Measurements from ENCODE around the gene NUP35.
"Not testable (repeated sequence)": the region's sequence is repeated elsewhere in the genome, so short reads cannot be mapped to it uniquely, and the experiment has no call there.

The NUP35 gene

DNA sequence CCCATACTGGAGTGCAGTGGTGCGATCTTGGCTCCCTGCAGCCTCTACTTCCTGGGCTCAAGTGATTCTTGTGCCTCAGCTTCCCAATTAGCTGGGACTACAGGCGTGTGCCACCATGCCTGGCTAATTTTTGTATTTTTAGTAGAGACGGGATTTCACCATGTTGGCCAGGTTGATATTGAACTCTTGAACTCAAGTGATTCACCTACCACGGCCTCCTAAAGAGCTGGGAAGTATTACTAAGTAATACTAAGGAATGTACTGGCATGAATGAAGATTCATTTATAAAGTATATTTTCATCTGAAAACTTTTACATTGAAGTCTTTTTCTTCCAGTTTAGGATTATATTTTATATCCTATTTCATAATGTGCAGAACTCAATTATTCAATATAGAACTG is 38.1 kb downstream of the NUP35 start:
- TF ChIP-seq, protein P1, sequence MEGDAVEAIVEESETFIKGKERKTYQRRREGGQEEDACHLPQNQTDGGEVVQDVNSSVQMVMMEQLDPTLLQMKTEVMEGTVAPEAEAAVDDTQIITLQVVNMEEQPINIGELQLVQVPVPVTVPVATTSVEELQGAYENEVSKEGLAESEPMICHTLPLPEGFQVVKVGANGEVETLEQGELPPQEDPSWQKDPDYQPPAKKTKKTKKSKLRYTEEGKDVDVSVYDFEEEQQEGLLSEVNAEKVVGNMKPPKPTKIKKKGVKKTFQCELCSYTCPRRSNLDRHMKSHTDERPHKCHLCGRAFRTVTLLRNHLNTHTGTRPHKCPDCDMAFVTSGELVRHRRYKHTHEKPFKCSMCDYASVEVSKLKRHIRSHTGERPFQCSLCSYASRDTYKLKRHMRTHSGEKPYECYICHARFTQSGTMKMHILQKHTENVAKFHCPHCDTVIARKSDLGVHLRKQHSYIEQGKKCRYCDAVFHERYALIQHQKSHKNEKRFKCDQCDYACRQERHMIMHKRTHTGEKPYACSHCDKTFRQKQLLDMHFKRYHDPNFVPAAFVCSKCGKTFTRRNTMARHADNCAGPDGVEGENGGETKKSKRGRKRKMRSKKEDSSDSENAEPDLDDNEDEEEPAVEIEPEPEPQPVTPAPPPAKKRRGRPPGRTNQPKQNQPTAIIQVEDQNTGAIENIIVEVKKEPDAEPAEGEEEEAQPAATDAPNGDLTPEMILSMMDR (IDR thresholded peaks at IDR 0.05; ENCODE audit: low read depth, low read length): no peak
- H3K4me3 ChIP-seq (ENCODE audit: low read depth, low read length): no peak overlapping the region
- in situ Hi-C loops (cut with HindIII; ENCODE audit: low sequenced_read_pairs): no loop called here
- peak; percentile 71 for DNase-seq (ENCODE audit: low read depth, low spot score)

DNA sequence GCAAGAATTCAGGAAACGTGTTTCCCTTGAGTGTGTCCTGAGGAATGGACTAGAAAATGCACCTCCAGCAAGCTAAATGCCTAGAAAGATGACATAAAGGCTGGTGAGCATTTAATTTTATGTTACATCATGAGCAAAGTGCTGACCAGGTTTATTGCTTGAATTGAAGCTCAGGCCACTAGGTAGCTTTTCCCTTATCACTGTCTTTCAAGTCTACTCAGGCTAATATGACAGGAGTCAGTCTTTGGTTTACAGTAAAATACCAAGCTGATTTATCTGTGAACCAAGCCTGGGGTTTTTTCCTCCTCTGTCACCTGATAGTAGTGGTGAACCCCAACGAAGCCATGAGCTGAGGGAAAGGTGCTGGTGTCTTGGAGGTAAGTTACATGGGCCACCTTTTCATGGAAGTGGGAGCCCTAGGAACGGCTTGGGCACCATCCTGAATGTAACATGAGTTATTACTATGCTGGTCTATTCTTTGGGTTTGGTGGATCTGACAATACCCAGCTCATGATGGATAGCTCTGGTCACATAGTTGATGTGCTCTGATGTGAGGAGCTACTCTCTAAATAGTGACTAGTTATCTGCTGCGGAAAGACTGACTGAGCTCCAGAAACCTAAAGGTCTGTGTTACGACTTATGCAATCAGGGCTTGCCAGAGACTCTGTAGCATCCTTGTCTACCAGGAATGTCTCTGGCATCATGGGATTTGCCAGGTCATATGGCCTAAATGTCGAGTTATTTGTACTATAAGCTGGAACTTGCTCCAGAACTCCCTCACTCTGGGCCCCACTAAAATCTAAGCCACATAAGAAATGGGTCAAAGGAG is 39.8 kb downstream of the NUP35 start:
- in situ Hi-C loops (cut with HindIII; ENCODE audit: low sequenced_read_pairs): no loop called here
- TF ChIP-seq, protein P1 (IDR thresholded peaks at IDR 0.05; ENCODE audit: low read depth, low read length): no peak
- no peak for DNase-seq (ENCODE audit: low read depth, low spot score)
- no peak overlapping the region for H3K4me3 ChIP-seq (ENCODE audit: low read depth, low read length)

DNA sequence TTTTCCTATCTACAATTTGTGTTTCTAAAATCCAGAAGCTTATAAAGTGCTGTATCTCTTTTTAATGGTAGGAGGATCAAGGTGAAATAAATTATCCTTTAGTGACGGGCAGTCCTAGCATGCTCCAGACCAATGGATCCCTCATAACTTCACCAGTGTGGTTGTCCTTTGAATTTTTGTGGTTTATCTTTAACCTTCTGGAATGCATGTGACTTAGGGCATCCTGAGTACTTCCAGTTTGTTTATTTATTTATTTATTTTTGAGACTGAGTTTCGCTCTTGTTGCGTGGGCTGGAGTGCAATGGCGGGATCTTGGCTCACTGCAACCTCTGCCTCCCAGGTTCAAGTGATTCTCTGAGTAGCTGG is 40.4 kb downstream of the NUP35 start:
- TF ChIP-seq, protein P1 (IDR thresholded peaks at IDR 0.05; ENCODE audit: low read depth, low read length): no peak
- in situ Hi-C loops (cut with HindIII; ENCODE audit: low sequenced_read_pairs): no loop called here
- DNase-seq (ENCODE audit: low read depth, low spot score): peak; percentile 30

DNA sequence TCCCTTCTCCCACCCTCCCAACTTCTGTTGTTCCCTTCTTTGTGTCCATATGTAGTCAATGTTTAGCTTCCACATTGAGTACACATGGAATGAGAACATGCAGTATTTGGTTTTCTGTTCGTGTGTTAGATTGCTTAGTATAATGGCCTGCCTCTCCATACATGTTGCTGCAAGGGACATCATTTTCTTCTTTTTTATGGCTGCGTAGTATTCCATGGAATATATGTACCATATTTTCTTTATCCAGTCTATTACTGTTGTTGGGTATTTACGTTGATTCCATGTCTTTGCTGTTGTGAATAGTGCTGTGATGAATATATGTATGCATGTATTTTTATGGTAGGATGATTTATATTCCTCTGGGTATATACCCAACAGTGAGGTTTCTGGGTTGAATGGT is 42.0 kb downstream of the NUP35 start:
- H3K4me3 ChIP-seq (ENCODE audit: low read depth, low read length): no peak overlapping the region
- TF ChIP-seq, protein P1 (IDR thresholded peaks at IDR 0.05; ENCODE audit: low read depth, low read length): no peak
- DNase-seq (ENCODE audit: low read depth, low spot score): no peak
- in situ Hi-C loops (cut with HindIII; ENCODE audit: low sequenced_read_pairs): no loop called here

More for the DNA sequence above, 40.4 kb downstream of the NUP35 start:
- H3K4me3 ChIP-seq (ENCODE audit: low read depth, low read length): no peak overlapping the region

DNA sequence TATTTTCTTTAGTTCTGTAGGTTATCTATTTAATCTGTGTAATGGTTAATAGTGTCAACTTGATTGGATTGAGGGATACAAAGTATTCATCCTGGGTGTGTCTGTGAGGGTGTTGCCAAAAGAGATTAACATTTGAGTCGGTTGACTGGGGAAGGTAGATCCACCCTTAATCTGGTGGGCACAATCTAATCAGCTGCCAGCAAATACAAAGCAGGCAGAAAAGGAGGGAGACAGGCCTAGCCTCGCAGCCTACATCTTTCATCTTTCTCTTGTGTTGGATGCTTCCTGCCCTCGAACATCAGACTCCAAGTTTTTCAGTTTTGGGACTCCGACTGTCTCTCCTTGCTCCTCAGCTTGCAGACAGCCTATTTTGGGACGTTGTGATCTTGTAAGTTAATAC is 42.7 kb downstream of the NUP35 start:
- DNase-seq (ENCODE audit: low read depth, low spot score); H3K4me3 ChIP-seq (ENCODE audit: low read depth, low read length); in situ Hi-C loops (cut with HindIII; ENCODE audit: low sequenced_read_pairs): not testable (repeated sequence)

DNA sequence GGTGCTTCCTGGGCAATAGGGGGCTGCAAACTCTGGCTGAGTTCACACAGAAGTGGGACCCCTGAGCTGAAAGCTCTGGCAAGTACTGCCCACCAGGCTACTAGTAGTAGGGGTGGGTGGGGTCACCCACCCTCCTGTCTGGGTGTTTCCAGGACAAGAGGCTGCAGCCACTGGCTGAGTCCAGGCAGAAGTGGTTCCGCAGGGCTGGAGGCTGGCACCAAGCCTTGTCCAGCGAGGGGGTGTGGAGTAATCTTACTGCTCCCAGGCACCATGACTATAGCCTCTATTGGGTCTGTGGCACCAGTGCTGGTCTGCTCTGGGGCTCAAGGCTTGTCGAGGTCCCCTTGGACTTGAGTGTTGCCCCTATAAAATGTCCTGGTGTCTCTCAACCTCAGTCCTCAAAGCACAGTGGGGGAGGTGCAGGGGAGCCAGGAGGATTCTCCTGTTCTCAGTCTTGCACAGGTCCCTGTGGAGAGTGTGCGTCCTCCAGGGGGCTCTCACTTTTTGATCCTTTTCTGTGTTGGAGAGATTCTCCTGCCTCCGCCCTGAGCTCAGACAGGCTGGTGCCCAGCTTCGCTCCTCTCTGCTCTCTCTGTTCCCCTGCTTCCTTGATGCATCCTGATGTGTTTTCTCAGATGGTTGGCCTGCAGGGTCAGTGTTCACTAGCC is 48.1 kb downstream of the NUP35 start:
- no peak for DNase-seq (ENCODE audit: low read depth, low spot score)
- in situ Hi-C loops (cut with HindIII; ENCODE audit: low sequenced_read_pairs): no loop called here
- no peak overlapping the region for H3K4me3 ChIP-seq (ENCODE audit: low read depth, low read length)
- TF ChIP-seq, protein P1 (IDR thresholded peaks at IDR 0.05; ENCODE audit: low read depth, low read length): no peak

DNA sequence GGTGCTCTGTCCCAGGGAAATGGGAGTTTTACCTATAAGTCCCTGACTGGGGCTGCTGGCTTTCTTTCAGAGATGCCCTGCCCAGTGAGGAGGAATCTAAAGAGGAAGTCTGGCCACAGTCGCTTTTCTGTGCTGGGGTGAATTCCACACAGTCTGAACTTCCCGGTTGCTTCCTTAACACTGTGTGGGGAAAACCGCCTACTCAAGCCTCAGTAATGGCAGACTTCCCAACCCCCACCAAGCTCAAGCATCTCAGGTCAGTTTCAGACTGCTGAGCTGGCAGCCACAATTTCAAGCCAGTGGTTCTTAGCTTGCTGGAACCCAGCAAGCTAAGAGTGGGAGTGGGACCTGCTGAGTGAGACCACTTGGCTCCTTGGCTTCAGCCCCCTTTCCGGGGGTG is 54.9 kb downstream of the NUP35 start:
- peak; percentile 42 for DNase-seq (ENCODE audit: low read depth, low spot score)
- in situ Hi-C loops (cut with HindIII; ENCODE audit: low sequenced_read_pairs): no loop called here
- TF ChIP-seq, protein P1 (IDR thresholded peaks at IDR 0.05; ENCODE audit: low read depth, low read length): no peak
- H3K4me3 ChIP-seq (ENCODE audit: low read depth, low read length): no peak overlapping the region
